PC-9 (cell line): ENCODE measurements around the gene PASK. TPM values are rescaled to one million over a fixed set of nuclear protein-coding genes. Genes with fewer than 3 reads are reported as not detected.

Source experiments
- BruUV-seq: library from RNA; stranded (reverse); fragments of 400-500 nt; replicated peaks from 2 replicates; lab custom pipeline; 2021; lab: Mats Ljungman, UMichigan
- CTCF ChIA-PET: fragments of 300-600 bp; sonication (Branson Sonifier 250); formaldehyde crosslinking; loops from one replicate; lab custom pipeline; 2022; ENCODE audit warnings: antibody characterized with exemption; lab: Charles Lee
- POLR2A ChIA-PET: fragments of 300-600 bp; sonication (Branson Sonifier 250); formaldehyde crosslinking; loops from one replicate; lab custom pipeline; 2022; ENCODE audit warnings: antibody characterized with exemption; ENCODE audit not compliant: unreplicated experiment; lab: Charles Lee
- DNase-seq, 2 experiments: peaks; one replicate each; pipeline versions ENCODE4 v3.0.0 to v3.0.0-alpha.2; 2015 to 2022; ENCODE audit warnings: mixed read lengths in 1 of 2
- H2AFZ ChIP-seq: fragments of 200-600 bp; sonication (generic); 2 replicates; pipeline ENCODE4 v1.8.1; 2017; ENCODE audit warnings: antibody characterized with exemption
- H3F3A ChIP-seq: fragments of 200-600 bp; sonication (generic); 2 replicates; pipeline ENCODE4 v1.8.1; 2017; ENCODE audit warnings: antibody characterized with exemption, mild to moderate bottlenecking, low read depth; ENCODE audit not compliant: insufficient read depth
- H3K27ac ChIP-seq: fragments of 200-600 bp; sonication (generic); 2 replicates; pipeline ENCODE4 v1.6.1; 2016; ENCODE audit warnings: mixed run types
- H3K27me3 ChIP-seq: fragments of 200-600 bp; sonication (generic); 2 replicates; pipeline ENCODE4 v1.6.1; 2016; ENCODE audit warnings: low read depth, mixed run types; ENCODE audit not compliant: insufficient read depth
- H3K36me3 ChIP-seq: fragments of 200-600 bp; sonication (generic); 2 replicates; pipeline ENCODE4 v1.6.1; 2016; ENCODE audit warnings: low read depth, mixed run types
- H3K4me1 ChIP-seq: fragments of 200-600 bp; sonication (generic); replicated peaks from 2 replicates; pipeline ENCODE4 v1.6.1; 2016; ENCODE audit warnings: mixed run types; ENCODE audit not compliant: insufficient read depth
- H3K4me2 ChIP-seq: fragments of 200-600 bp; sonication (generic); 2 replicates; pipeline ENCODE4 v1.6.1; 2017; ENCODE audit warnings: mixed run types
- H3K4me3 ChIP-seq: fragments of 200-600 bp; sonication (generic); 2 replicates; pipeline ENCODE4 v1.6.1; 2016; ENCODE audit warnings: mixed run types
- H3K79me2 ChIP-seq: fragments of 200-600 bp; sonication (generic); 2 replicates; pipeline ENCODE4 v1.6.1; 2017; ENCODE audit warnings: low read depth, mixed run types
- H3K9me2 ChIP-seq: fragments of 200-600 bp; sonication (generic); 2 replicates; pipeline ENCODE4 v1.8.1; 2017; ENCODE audit warnings: mild to moderate bottlenecking; ENCODE audit not compliant: insufficient read depth
- H3K9me3 ChIP-seq: fragments of 200-600 bp; sonication (generic); 2 replicates; pipeline ENCODE4 v1.8.1; 2016; ENCODE audit warnings: low read depth; ENCODE audit not compliant: insufficient read depth
- H4K20me1 ChIP-seq: fragments of 200-600 bp; sonication (generic); 2 replicates; pipeline ENCODE4 v1.8.1; 2017; ENCODE audit not compliant: insufficient read depth
- CTCF ChIP-seq: fragments of 200-600 bp; sonication (generic); conservative IDR thresholded peaks from 2 replicates; pipeline ENCODE4 v1.6.1; 2017; ENCODE audit warnings: mixed run types, antibody characterized with exemption, mild to moderate bottlenecking, moderate library complexity
- EZH2 ChIP-seq: fragments of 200-600 bp; sonication (generic); IDR thresholded peaks from 2 replicates; pipeline ENCODE4 v1.8.0; 2017; ENCODE audit warnings: antibody characterized with exemption, low read depth
- intact Hi-C: fragments of 100-400 bp; cut with micrococcal nuclease; formaldehyde crosslinking; loops from one replicate; pipeline ENCODE4 v1.10.0; 2022; ENCODE audit not compliant: unreplicated experiment
- total RNA-seq: library from RNA; stranded (reverse); gene quantifications from 2 replicates; pipeline ENCODE4 v1.2.3, GENCODE V29; 2021

The PASK gene
- total RNA-seq, 1 experiment from 2014 or later: 77.5 TPM

GRCh38 chr2:241142063-241142462 lies 7.2 kb downstream of the PASK start:
- no peak overlapping the region for H3K27ac ChIP-seq
- DNase-seq: no peak
- ChIA-PET POLR2A (no interaction called here), CTCF (no interaction called here)
- H3K27me3 ChIP-seq: no peaks in the 10 kb centered on the region
- H3K4me1 ChIP-seq: no peaks in the 10 kb centered on the region
- H3K79me2 ChIP-seq: peaks cover 12% of the 10 kb centered on the region; the same call in 1 of the 2 replicates
- H3K36me3 ChIP-seq: 0 out of 2 replicates have a peak, but pooled peaks cover 11% of the 10 kb centered on the region
- TF ChIP-seq CTCF (no peak), EZH2 (no peak)
- H3K9me3 ChIP-seq: no peaks in the 10 kb centered on the region
- no peak overlapping the region for H3K4me2 ChIP-seq
- no peaks in the 10 kb centered on the region for H4K20me1 ChIP-seq
- intact Hi-C loops: no loop called here
- no peaks in the 10 kb centered on the region for H3F3A ChIP-seq
- H3K4me3 ChIP-seq: no peak overlapping the region
- BruUV-seq: no TSS peak
- no peak overlapping the region for H2AFZ ChIP-seq
- no peaks in the 10 kb centered on the region for H3K9me2 ChIP-seq

GRCh38 chr2:241141214-241141770 lies 8.0 kb downstream of the PASK start:
- Histone ChIP-seq H3K36me3 (0 out of 2 replicates have a peak, but pooled peaks cover 11% of the 10 kb centered on the region), H3K27me3 (no peaks in the 10 kb centered on the region), H3K9me2 (no peaks in the 10 kb centered on the region), H3K4me3 (no peak overlapping the region), H3K4me1 (no peaks in the 10 kb centered on the region), H3K4me2 (no peak overlapping the region), H4K20me1 (no peaks in the 10 kb centered on the region), H2AFZ (no peak overlapping the region), H3K27ac (no peak overlapping the region), H3F3A (no peaks in the 10 kb centered on the region), H3K9me3 (no peaks in the 10 kb centered on the region), H3K79me2 (peaks cover 7% of the 10 kb centered on the region; the same call in 1 of the 2 replicates)
- TF ChIP-seq CTCF (no peak), EZH2 (no peak)
- BruUV-seq: no TSS peak
- DNase-seq: no peak
- ChIA-PET CTCF (no interaction called here), POLR2A (no interaction called here)
- intact Hi-C loops: no loop called here

GRCh38 chr2:241140445-241140840 lies 8.8 kb downstream of the PASK start:
- BruUV-seq: no TSS peak
- DNase-seq: no peak
- intact Hi-C loops: no loop called here
- POLR2A ChIA-PET: no interaction called here
- Histone ChIP-seq H4K20me1 (no peaks in the 10 kb centered on the region), H3K36me3 (0 out of 2 replicates have a peak, but pooled peaks cover 11% of the 10 kb centered on the region), H3K27me3 (no peaks in the 10 kb centered on the region), H3K27ac (no peak overlapping the region), H3K4me1 (no peaks in the 10 kb centered on the region), H3K9me3 (no peaks in the 10 kb centered on the region), H3K4me2 (no peak overlapping the region), H3K9me2 (no peaks in the 10 kb centered on the region), H3K4me3 (no peak overlapping the region), H2AFZ (no peak overlapping the region), H3K79me2 (peaks cover 7% of the 10 kb centered on the region; the same call in 1 of the 2 replicates), H3F3A (no peaks in the 10 kb centered on the region)
- CTCF ChIA-PET: no interaction called here
- TF ChIP-seq EZH2 (no peak), CTCF (no peak)
